Nucleus accumbens (tissue), 56 donors: ENCODE data around the gene PLCG2.
"Not testable (repeated sequence)": the region's sequence is repeated elsewhere in the genome, so short reads cannot be mapped to it uniquely, and the experiment has no call there.

Source experiments
- DNase-seq, 56 donors: peaks; one replicate each; lab custom pipeline; 2025; lab: John Stamatoyannopoulos, UW

Gene PLCG2

DNA sequence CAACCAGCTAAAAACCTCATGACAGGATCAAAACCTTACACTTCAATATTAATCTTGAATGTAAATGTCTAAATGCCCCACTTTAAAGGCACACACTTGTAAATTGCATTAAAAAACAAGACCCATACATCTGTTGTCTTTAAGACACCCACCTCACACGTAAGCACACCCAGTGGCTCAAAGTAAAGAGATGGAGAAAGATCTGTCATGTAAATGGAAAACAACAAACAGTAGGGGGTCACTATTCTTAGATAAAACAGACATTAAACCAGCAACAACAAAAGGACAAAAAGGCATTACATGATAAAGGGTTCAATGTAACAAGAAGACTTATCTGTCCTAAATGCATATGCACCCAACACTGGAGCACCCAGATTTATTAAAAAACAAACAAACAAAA is 196.5 kb downstream of the PLCG2 start:
- no peak for DNase-seq

GRCh38 chr16:81977335-81977942 is 198.3 kb downstream of the PLCG2 start:
- DNase-seq = not testable (repeated sequence)

- DNase-seq = no peak
Measured at GRCh38 chr16:81987121-81987520, 208.0 kb downstream of the PLCG2 start.

GRCh38 chr16:81987706-81988105 is 208.6 kb downstream of the PLCG2 start:
- no peak for DNase-seq

DNA sequence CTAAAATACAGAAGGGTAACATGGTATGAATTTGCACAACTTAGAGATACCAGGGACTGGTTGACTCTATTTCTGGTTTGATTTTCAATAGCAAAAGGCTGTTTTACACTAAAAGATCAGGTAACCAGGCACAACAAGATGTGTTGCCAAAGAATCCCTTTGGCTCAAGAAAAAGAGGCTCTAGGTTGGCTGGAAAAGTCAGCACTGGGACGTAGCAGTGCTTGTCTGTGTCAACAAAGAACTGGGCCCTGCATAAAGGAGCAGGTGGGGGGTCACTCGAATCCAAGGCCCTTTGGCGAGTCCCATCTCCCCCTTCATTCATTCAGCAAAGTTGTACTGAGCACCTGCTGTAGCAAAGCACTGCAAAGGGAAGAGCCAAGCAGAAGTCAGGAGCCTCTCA is 213.8 kb downstream of the PLCG2 start:
- no peak for DNase-seq

DNA sequence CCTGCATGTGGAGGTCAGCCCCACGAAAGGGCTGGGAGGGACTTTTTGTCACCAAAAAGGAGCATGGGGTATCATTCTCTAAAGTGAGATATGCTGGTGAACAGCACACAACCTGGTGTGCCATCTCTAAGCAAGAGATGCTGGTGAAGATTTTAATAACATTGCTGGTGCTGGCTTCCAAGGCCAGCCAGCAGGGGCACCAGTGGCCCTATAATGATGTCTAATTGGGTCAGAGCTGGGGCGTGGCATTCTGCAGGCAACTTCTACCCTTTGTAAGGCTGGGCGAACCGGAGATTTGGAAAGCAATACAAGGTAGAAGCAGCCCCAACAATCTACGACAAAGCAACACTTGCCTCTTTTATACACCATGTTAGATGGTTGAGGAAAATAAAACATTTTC is 215.4 kb downstream of the PLCG2 start:
- DNase-seq = no peak

GRCh38 chr16:81995651-81996050 is 216.6 kb downstream of the PLCG2 start:
- DNase-seq = no peak

DNA sequence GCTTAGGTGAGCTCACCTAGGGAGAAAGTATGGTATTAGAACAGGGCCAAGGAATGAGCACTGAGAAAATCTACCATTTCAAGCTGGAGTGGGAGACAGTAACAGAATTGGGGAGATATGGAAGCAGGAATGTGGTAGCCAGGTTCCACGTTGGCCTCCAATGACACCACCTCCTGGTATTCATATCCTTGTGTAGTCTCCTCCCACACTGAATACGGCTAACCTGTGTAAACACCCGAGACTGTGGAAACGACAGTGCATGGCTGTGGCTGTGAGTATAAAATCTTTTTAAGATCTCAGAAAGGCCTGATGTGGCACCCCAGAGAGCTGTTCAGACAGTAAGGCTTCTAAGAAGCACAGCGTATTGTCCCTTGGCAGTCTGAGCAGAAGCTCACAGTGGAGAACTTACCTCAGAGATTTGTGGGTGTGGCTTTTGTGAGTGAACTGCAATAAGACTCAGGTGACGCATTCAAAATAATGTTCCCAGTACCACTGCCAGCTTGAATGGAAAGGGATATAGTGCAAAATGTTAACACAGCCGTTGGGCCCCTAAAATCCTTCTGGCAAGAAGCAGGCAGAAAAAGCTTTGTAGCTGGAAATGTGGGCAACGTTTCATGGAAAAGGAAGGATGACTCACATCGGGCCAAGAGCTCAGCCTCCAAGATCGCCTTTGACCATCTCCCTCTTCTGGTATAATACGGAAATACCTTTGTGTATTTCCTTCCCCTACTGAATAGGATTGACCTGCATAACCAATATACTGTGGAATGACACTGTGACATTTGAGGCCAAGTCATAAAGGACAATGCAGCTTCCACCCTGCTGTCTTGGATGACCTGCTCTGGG is 217.8 kb downstream of the PLCG2 start:
- no peak for DNase-seq

- no peak for DNase-seq
Measured at GRCh38 chr16:81997738-81998137, 218.6 kb downstream of the PLCG2 start.

- DNase-seq = no peak
Measured at GRCh38 chr16:82002831-82003230, 223.7 kb downstream of the PLCG2 start.

DNA sequence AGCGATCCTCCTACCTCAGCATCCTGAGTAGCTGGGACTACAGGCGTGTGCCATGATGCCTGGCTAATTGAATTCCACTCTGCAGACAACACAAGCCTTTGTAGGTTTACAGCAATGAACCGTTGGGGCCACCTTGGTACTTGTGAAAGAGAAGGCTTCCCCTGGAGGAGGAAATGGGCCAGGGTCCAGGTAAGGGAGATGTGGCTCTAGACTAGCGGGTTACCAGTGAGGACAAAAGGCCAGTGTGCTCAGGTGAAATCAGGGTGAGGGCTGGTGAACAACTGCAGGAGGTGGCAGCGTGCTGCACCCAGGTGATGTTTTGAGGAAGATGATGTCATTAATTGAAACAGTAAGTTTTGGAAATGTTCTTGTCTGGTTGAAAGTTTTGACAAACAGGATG is 225.5 kb downstream of the PLCG2 start:
- DNase-seq = no peak

- DNase-seq = no peak
Measured at GRCh38 chr16:82005027-82005830, 226.1 kb downstream of the PLCG2 start.

GRCh38 chr16:82006036-82006435 is 226.9 kb downstream of the PLCG2 start:
- no peak for DNase-seq

- no peak for DNase-seq
Measured at GRCh38 chr16:82007189-82007588, 228.1 kb downstream of the PLCG2 start.

- no peak for DNase-seq
Measured at GRCh38 chr16:82008957-82009592, 230.0 kb downstream of the PLCG2 start.

GRCh38 chr16:82009789-82010188 is 230.7 kb downstream of the PLCG2 start:
- not testable (repeated sequence) for DNase-seq

DNA sequence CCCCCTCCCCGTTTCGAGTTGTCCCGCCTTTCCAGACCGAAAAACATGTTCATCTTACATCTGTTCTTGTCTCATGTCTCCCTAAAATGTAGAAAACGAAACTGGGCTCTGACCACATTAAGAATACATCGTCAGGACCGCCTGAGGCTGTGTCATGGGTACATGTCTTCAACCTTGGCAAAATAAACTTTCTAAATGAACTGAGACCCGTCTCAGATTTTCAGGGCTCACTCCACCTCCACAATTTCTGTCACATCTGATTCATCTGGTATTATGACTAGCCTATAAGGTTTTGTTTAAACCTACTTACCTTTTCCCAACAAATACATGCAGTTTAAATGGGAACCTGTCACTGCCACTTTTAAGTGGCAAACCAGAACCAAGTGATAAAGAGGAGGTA is 231.6 kb downstream of the PLCG2 start:
- DNase-seq = no peak

- DNase-seq = peak in 2 of 56 donors; percentile 1 to 8
Measured at GRCh38 chr16:82011199-82011641, 232.1 kb downstream of the PLCG2 start, which contains the start of gene SDR42E1. Gene SDR42E1 (minus strand): TSS chr16:82011470. CDS start chr16:82000858, 10,612 bp downstream.
